HEK293 (cell line): ENCODE measurements around the gene GNAZ.

Experiments
- CTCF ChIA-PET: fragments of 350-600 bp; formaldehyde crosslinking; extraction: SDS; loops from one replicate; lab custom pipeline; 2021; ENCODE audit warnings: antibody characterized with exemption; lab: Yijun Ruan, JAX
- POLR2A ChIA-PET: fragments of 300-600 bp; formaldehyde crosslinking; extraction: SDS; loops from one replicate; lab custom pipeline; 2020; ENCODE audit warnings: antibody characterized with exemption, inconsistent platforms; lab: Yijun Ruan, JAX
- H3K27ac ChIP-seq: fragments of 200-500 bp; sonication (Bioruptor generic); 2 replicates; pipeline ENCODE4 v1.5.1; 2014; ENCODE audit warnings: low read depth, low read length, control low read depth, inconsistent platforms; ENCODE audit errors: extremely low read depth
- H3K36me3 ChIP-seq, 2 experiments: fragments of 200-500 bp in 1 of 2; sonication (Bioruptor generic) in 1 of 2; 1 replicate in 1 of 2; 2 replicates in 1 of 2; pipeline ENCODE4 v1.5.1; 2014 to 2017; ENCODE audit warnings: inconsistent platforms in 2 of 2, low read length in 2 of 2; ENCODE audit not compliant: control insufficient read depth in 2 of 2, insufficient read depth in 1 of 2
- H3K4me1 ChIP-seq: fragments of 200-500 bp; sonication (Bioruptor generic); 2 replicates; pipeline ENCODE4 v1.5.1; 2014; ENCODE audit warnings: mild to moderate bottlenecking, low read length, inconsistent platforms; ENCODE audit not compliant: control insufficient read depth, insufficient read depth
- H3K4me3 ChIP-seq: 2 replicates; pipeline ENCODE4 v1.5.1; 2011; ENCODE audit warnings: low read depth, mild to moderate bottlenecking, control low read depth, low read length, moderate library complexity
- H3K9me3 ChIP-seq: fragments of 200-500 bp; sonication (Bioruptor generic); 2 replicates; pipeline ENCODE4 v1.5.1; 2014; ENCODE audit warnings: low read depth, low read length, inconsistent platforms; ENCODE audit not compliant: control insufficient read depth, insufficient read depth
- BCL11B ChIP-seq: fragments of 450-650 bp; formaldehyde crosslinking; IDR thresholded peaks from 2 replicates; pipeline ENCODE4 v1.5.1; 2016; ENCODE audit warnings: low read depth, missing biosample characterization, missing genetic modification characterization
- GLIS2 ChIP-seq: fragments of 450-650 bp; formaldehyde crosslinking; IDR thresholded peaks from 2 replicates; pipeline ENCODE4 v1.5.1; 2016; ENCODE audit warnings: missing biosample characterization, missing genetic modification characterization
- KLF1 ChIP-seq: fragments of 450-650 bp; formaldehyde crosslinking; IDR thresholded peaks from 2 replicates; pipeline ENCODE4 v1.5.1; 2016; ENCODE audit warnings: missing biosample characterization, missing genetic modification characterization
- KLF16 ChIP-seq: fragments of 450-650 bp; formaldehyde crosslinking; IDR thresholded peaks from 2 replicates; pipeline ENCODE4 v1.5.1; 2017; ENCODE audit warnings: missing biosample characterization, missing genetic modification characterization
- KLF7 ChIP-seq: fragments of 450-650 bp; formaldehyde crosslinking; IDR thresholded peaks from 2 replicates; pipeline ENCODE4 v1.5.1; 2016; ENCODE audit warnings: missing biosample characterization, missing genetic modification characterization, borderline replicate concordance
- SP7 ChIP-seq: fragments of 450-650 bp; formaldehyde crosslinking; IDR thresholded peaks from 2 replicates; pipeline ENCODE4 v1.5.1; 2016; ENCODE audit warnings: missing biosample characterization, missing genetic modification characterization
- TCF7L2 ChIP-seq: IDR thresholded peaks from 2 replicates; pipeline ENCODE4 v1.6.1; 2011; ENCODE audit warnings: low read depth, mild to moderate bottlenecking, inconsistent platforms, low read length, moderate library complexity, borderline replicate concordance
- ZBTB17 ChIP-seq: fragments of 450-650 bp; formaldehyde crosslinking; IDR thresholded peaks from 2 replicates; pipeline ENCODE4 v1.5.1; 2016; ENCODE audit warnings: missing biosample characterization, missing genetic modification characterization
- ZBTB8A ChIP-seq: fragments of 450-650 bp; formaldehyde crosslinking; IDR thresholded peaks from 2 replicates; pipeline ENCODE4 v1.5.1; 2016; ENCODE audit warnings: missing biosample characterization, missing genetic modification characterization
- ZEB2 ChIP-seq: fragments of 450-650 bp; formaldehyde crosslinking; IDR thresholded peaks from 2 replicates; pipeline ENCODE4 v1.5.1; 2016; ENCODE audit warnings: missing biosample characterization, missing genetic modification characterization
- ZIC2 ChIP-seq: fragments of 450-650 bp; formaldehyde crosslinking; IDR thresholded peaks from 2 replicates; pipeline ENCODE4 v1.5.1; 2016; ENCODE audit warnings: missing biosample characterization, missing genetic modification characterization
- ZNF2 ChIP-seq: fragments of 450-650 bp; formaldehyde crosslinking; IDR thresholded peaks from 2 replicates; pipeline ENCODE4 v1.5.1; 2016; ENCODE audit warnings: missing biosample characterization, missing genetic modification characterization
- ZNF223 ChIP-seq: fragments of 450-650 bp; formaldehyde crosslinking; IDR thresholded peaks from 2 replicates; pipeline ENCODE4 v1.5.1; 2016; ENCODE audit warnings: missing biosample characterization, missing genetic modification characterization
- ZNF585B ChIP-seq: fragments of 450-650 bp; formaldehyde crosslinking; IDR thresholded peaks from 2 replicates; pipeline ENCODE4 v1.5.1; 2016; ENCODE audit warnings: missing biosample characterization, missing genetic modification characterization
- ZNF654 ChIP-seq: fragments of 450-650 bp; formaldehyde crosslinking; IDR thresholded peaks from 2 replicates; pipeline ENCODE4 v1.5.1; 2016; ENCODE audit warnings: low read depth, missing biosample characterization, missing genetic modification characterization
- TF ChIP-seq, protein P1 (sequence below): fragments of 450-650 bp; formaldehyde crosslinking; IDR thresholded peaks from 2 replicates; pipeline ENCODE4 v1.5.1; 2017; ENCODE audit warnings: missing biosample characterization, missing genetic modification characterization
- TF ChIP-seq, protein P2 (sequence below): fragments of 450-650 bp; formaldehyde crosslinking; IDR thresholded peaks from 2 replicates; pipeline ENCODE4 v1.5.1; 2016; ENCODE audit warnings: missing biosample characterization, missing genetic modification characterization
- TF ChIP-seq, protein P3 (sequence below): fragments of 450-650 bp; formaldehyde crosslinking; optimal IDR thresholded peaks from 2 replicates; pipeline ENCODE3; 2016; ENCODE audit warnings: missing biosample characterization, mild to moderate bottlenecking, missing genetic modification characterization
- TF ChIP-seq, protein P4 (sequence below): fragments of 450-650 bp; formaldehyde crosslinking; IDR thresholded peaks from 2 replicates; pipeline ENCODE4 v1.5.1; 2016; ENCODE audit warnings: missing biosample characterization, missing genetic modification characterization

GNAZ gene

DNA sequence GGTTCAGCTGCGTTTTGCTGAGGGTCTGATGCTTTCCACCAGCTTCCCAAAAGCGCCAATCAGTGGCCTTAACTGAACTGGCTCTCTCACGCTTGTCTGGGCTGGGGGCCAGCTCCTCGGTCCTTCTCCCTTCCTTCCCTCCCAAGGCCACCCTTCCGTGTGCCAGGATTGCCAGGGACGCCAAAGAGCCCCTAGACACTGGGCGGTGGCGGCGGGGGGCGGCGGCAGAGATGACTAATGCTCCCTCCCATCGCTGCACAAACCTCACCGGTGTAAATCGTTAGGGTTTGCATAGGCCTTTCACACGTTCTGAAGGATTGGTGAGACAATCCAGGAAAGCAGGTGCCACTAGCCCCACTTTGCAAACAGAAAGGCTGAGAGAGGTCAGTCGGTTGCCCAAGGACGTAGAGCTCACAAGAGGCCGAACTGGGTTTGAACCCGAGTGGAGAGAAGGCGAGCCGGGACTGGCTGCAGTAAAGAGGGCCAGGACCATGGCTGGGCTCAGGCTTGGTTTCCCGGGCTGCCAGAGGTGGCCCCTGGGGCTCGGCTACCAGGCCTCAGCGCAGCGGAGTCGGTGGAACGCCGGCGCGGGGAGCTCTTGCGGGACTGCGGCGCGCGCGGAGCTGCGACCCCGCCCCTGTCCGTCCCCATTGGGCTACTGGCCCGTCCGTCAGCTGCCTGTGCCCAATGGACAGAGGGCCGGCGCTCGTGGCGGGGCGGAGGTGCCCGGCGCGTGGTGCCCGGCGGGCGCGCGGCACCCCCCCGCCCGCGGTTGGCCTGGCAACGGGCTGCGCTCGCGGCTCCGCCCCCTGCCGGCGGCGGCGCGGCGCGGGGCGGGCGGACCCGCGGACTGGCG, 589 bp upstream of the GNAZ start (continued):
- TF ChIP-seq, protein P1, sequence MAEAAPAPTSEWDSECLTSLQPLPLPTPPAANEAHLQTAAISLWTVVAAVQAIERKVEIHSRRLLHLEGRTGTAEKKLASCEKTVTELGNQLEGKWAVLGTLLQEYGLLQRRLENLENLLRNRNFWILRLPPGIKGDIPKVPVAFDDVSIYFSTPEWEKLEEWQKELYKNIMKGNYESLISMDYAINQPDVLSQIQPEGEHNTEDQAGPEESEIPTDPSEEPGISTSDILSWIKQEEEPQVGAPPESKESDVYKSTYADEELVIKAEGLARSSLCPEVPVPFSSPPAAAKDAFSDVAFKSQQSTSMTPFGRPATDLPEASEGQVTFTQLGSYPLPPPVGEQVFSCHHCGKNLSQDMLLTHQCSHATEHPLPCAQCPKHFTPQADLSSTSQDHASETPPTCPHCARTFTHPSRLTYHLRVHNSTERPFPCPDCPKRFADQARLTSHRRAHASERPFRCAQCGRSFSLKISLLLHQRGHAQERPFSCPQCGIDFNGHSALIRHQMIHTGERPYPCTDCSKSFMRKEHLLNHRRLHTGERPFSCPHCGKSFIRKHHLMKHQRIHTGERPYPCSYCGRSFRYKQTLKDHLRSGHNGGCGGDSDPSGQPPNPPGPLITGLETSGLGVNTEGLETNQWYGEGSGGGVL (tag by site-specific recombination) = peak; percentile 57
- TF ChIP-seq, protein P2, sequence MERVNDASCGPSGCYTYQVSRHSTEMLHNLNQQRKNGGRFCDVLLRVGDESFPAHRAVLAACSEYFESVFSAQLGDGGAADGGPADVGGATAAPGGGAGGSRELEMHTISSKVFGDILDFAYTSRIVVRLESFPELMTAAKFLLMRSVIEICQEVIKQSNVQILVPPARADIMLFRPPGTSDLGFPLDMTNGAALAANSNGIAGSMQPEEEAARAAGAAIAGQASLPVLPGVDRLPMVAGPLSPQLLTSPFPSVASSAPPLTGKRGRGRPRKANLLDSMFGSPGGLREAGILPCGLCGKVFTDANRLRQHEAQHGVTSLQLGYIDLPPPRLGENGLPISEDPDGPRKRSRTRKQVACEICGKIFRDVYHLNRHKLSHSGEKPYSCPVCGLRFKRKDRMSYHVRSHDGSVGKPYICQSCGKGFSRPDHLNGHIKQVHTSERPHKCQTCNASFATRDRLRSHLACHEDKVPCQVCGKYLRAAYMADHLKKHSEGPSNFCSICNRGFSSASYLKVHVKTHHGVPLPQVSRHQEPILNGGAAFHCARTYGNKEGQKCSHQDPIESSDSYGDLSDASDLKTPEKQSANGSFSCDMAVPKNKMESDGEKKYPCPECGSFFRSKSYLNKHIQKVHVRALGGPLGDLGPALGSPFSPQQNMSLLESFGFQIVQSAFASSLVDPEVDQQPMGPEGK = peak; percentile 37; the same call in 1 of the 2 replicates
- TF ChIP-seq SP7 (tag by site-specific recombination) = peak; percentile 38
- TF ChIP-seq ZBTB17 = peak; percentile 36
- peak; percentile 53; the same call in 1 of the 2 replicates for TF ChIP-seq KLF7 (tag by site-specific recombination)
- peak; percentile 78; the same call in 1 of the 2 replicates for TF ChIP-seq ZEB2 (tag by site-specific recombination)
- peak; percentile 97 for TF ChIP-seq ZBTB8A (tag by site-specific recombination)
- TF ChIP-seq ZIC2 (tag by site-specific recombination) = peak; percentile 52
- no peak for TF ChIP-seq ZNF654 (tag by site-specific recombination)
- TF ChIP-seq, protein P3, sequence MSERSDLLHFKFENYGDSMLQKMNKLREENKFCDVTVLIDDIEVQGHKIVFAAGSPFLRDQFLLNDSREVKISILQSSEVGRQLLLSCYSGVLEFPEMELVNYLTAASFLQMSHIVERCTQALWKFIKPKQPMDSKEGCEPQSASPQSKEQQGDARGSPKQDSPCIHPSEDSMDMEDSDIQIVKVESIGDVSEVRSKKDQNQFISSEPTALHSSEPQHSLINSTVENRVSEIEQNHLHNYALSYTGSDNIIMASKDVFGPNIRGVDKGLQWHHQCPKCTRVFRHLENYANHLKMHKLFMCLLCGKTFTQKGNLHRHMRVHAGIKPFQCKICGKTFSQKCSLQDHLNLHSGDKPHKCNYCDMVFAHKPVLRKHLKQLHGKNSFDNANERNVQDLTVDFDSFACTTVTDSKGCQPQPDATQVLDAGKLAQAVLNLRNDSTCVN (tag by site-specific recombination) = peak; percentile 81
- TF ChIP-seq KLF16 (tag by site-specific recombination) = 0 out of 2 replicates have a peak, but pooled peaks have one; percentile 48
- TF ChIP-seq BCL11B (tag by site-specific recombination) = no peak
- peak; percentile 70 for TF ChIP-seq KLF1
- TF ChIP-seq ZNF2 (tag by site-specific recombination) = peak; percentile 57; the same call in 1 of the 2 replicates
- no peak for TF ChIP-seq TCF7L2

DNA sequence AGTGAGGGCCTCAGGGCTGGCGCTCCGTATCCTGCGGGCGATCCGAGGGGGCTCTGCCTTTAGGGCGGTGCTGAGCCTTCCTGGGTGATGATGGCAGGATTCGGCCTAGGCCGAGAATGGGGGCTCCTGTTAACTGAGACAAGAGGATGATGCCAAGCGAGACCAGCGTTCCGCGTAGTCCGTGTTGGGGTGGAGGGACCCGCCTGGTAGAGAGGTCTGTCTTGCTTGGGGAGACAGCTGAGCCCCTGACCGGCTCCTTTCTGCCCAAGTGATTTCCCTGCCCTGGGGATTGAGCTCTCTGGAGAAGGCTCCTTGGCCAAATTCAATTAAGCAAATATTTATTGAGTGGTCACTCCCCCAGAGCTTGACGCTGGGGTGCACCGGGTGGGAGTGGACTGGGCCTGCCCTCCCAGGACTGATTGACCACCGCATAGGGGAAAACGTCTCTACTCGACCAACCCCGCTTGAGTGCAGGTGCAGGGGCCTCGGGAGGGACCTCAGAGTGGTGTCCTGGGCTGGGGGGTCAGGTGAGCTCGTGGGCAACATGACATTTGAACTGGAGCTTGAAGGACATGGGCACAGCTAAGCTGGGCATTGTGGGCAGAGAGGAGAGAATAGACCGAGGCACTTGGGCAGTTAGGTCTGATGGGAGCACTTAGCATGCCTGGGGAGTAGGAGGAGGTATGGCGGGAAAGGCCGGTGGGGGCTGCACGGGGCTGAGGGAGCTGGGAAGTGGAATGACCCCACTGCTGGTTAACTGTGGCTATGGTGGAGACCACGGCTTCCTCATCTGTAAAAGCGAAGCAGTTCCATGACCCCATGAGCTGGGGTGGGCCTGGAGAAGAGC, 1.1 kb downstream of the GNAZ start:
- Histone ChIP-seq H3K4me1 (peaks cover 3% of the 10 kb centered on the region; the same call in 1 of the 2 replicates), H3K4me3 (peak overlapping the region; percentile 74), H3K27ac (no peak overlapping the region), H3K36me3 (peaks cover 0 to 30% of the 10 kb centered on the region in 2 experiments; a peak in 1 of 3 replicates), H3K9me3 (no peaks in the 10 kb centered on the region)
- ChIA-PET POLR2A (interaction anchor here (1.0 kb wide), 1 partner anchor 14 kb away, joined by 3 read pairs; no protein-coding TSS in a partner anchor), CTCF (interaction anchor here (0.5 to 1.7 kb wide), 3 partner anchors 111 to 129 kb away, joined by 3 to 10 read pairs (median 4); no protein-coding TSS in a partner anchor)
- 0 out of 2 replicates have a peak, but pooled peaks have one; percentile 17 for TF ChIP-seq ZBTB8A (tag by site-specific recombination)
- TF ChIP-seq, protein P4, sequence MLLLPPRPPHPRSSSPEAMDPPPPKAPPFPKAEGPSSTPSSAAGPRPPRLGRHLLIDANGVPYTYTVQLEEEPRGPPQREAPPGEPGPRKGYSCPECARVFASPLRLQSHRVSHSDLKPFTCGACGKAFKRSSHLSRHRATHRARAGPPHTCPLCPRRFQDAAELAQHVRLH = no peak
- TF ChIP-seq GLIS2 (tag by site-specific recombination) = 0 out of 2 replicates have a peak, but pooled peaks have one; percentile 23
- TF ChIP-seq ZNF585B (tag by site-specific recombination) = no peak
- no peak for TF ChIP-seq ZNF223
